GM12892 (cell line): ENCODE data around the gene TSPAN14.

ENCODE experiments used
- POLR2A ChIP-seq: IDR thresholded peaks from 2 replicates; pipeline ENCODE4 v1.6.1; 2011; ENCODE audit warnings: low read depth, low read length, control low read depth
- POLR2AphosphoS5 ChIP-seq: IDR thresholded peaks from 2 replicates; pipeline ENCODE4 v1.6.1; 2011; ENCODE audit warnings: low read depth, low read length, control low read depth

DNA sequence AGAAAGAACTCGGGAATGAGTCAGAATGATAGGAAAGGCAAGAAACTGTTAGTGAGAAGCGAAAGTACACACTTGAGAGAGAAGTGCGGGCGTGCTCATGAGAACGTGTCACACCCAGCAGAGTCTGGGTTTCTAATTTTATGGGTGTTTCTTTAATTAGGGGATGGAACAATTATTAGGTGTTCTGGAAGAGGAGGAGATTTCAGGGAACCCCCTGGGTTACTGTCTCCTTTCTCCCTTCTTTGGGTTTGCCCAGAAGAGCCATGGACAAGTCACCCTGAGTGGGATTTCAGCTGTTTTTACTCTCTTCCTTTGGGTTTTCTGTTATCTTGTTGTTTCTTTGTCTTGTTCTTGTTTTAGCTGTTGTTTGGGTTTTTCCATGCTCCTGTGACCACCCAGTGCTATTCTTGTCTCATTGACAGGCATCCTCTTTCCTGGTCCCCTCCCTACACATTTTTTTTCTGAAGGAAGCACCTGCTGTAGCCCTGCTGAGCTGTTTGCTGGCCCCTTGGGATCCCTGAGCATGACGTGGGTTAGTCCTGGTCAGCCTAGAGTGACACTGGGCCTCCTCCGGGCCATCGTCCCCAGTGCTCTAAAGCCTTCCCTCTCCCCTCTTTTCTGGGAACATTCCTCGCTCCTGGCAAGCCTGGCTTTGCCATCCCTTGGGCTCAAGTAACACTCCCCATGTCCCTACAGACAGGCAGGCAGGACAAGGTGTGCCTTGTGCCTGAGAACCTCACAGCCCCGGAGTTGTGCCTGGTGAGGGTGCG lies 87.1 kb downstream of the TSPAN14 start:
- TF ChIP-seq POLR2A = no peak
- TF ChIP-seq POLR2AphosphoS5 = no peak
